ENCODE measurements around the gene HPS4. TPM values are rescaled to one million over a fixed set of nuclear protein-coding genes. Genes with fewer than 3 reads are reported as not detected.
"Not testable (repeated sequence)": the region's sequence is repeated elsewhere in the genome, so short reads cannot be mapped to it uniquely, and the experiment has no call there.

Gene HPS4
- polyA plus RNA-seq, 12 donors: 12.8 to 41.2 (median 18.6) TPM; not detected in 1

DNA sequence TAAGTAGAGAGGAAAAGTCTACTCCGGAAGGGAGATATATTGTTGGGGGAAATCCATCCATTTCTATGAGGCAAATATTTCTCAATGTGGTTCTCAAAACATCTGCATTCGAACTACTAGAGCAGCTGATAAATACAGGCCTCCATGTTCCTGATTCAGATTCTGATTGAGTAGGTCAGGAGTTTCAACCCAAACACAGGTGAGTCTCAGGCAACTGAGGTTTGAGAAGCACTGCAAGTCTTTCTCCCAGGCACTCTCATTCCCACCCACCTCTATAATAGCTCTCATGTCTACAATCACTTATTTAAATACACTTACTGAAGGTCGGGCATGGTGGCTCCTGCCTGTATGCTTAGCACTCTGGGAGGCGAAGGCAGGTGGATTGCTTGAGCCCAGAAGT lies 69.2 kb downstream of the HPS4 start:
- no peak for DNase-seq

DNA sequence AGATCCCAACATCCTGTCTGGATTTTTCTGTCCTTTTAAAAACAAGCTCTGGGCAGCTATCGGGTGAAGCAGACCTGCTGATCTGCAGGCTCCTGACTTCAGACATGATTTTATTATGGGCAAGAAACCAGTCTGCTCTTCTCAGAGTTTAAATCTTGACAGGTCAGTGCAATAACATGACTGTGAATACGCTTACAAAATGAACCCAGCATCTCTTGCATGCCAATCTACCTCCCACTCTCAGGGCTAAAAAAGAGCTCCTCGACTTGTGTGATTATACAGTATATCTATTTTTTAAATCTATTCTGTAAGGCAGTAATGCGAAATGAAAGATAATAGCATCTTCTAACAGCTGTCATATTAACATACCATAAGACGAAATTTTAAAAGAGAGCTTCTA lies 73.2 kb downstream of the HPS4 start:
- no peak for DNase-seq

DNA sequence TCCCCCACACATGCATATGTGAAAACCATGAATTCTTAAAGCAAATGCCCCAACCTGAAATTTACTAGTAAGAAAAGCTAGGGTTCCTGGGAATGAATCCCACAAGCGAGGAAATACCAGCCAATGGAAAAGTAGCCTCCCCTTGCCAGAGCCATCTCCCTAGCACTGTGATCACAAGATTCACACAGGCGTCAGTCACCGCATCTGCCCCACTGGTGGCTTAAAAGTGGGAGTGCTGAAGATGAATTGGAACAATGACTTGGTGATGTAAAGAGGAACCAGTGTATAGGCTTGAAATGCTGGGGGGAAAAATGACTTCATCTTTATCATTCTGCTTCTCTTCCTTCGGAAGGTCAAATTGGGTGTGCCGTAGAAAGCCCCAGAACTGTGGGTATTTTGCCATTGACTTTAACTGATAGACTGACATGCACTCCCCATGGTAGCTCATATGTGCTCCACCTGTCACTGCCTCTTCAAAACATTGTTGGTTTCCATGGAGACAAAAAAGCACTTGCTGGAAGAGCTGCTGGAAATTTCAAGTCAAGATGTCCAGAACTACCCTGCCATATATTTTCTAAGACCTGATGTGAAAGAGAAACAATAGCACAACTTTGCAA lies 73.8 kb downstream of the HPS4 start:
- DNase-seq: peak; percentile 52

DNA sequence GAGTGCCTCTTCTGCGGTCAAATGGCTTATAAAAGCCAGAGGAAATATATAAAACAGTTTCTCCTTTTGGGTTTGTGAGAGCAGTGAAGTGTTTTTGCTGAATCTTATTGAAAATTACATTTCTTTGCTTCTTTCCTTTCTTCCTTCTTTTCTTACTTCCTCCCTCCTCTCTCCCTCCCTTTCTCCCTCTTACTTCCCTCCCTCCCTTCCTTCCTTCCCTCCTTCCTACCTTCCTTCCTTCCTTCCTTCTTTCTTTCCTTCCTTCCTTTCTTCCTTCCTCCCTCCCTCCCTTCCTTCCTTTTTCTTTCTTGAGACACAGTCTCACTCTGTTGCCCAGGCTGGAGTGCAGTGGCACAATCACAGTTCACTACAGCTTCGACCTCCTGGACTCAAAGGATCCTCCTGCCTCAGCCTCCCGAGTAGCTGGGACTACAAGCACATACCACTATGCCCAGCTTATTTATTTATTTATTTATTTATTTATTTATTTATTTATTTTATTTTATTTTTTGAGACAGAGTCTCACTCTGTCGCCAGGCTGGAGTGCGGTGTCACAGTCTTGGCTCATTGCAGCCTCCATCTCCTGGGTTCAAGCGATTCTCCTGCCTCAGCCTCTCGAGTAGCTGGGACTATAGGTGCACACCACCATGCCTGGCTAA lies 74.9 kb downstream of the HPS4 start:
- DNase-seq: not testable (repeated sequence)

DNA sequence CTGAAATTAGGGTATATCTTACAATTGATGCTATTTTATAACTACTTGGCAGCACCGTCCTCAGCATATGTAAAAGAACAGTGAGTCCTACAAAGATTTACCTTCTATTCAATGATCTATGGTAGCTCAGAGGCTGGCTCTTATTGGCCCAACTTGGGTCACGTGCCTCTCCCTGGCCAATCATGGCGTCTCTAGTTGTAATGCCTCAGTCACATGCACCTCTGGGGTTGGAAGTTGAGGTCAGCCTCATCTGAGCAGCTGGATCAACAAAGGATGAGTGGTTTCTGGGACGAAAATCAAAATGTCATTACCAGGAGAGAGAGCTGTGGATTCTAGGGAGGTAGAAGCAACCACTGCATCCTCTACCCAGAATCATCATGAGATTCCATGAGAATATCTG lies 77.5 kb downstream of the HPS4 start:
- DNase-seq: no peak

DNA sequence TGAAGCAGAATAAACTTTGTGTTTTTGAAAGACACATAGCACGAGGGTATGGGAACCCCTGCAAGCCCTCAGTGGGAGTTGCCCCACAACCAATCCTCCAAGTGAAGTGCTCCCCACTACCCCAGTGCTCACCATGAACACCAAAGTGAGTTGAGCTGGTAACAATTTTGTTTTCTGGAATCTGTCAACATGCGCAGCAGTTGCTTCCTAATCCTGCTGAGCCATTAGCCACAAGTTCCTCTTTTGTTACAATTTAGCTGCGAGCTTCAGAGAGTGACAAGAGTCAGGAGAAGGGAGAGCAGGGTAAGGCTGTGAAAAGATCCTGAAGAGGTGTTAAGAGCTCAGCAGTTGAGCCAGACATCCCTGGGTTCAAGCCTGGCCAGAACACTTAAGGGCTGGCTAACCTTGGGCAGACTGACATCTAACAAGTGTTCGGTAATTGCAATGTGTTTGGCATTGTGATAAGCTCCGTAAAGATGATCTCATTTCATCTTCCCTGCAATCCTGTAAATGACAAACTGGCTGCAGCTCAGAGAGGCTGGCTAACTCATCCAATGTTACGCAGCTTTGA lies 78.6 kb downstream of the HPS4 start:
- DNase-seq: no peak

DNA sequence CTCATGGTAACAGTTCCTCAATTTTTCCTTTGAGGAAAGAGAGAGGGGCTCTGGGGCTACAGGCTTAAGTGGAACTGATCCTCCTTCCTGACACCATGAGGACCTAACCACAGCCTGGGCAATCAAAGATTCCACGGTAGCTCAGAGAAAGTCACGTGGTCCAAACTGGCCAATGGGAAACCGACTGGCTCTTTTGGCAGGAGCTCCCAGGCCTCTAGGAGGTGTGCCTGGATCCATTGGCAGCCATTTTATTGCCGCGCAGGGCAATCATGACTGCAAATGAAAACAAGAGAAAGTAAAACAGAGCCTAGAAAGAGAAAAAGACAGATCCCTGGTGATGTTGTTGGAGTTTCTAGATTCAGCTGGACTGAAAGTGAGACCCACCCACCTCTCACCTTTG lies 81.9 kb downstream of the HPS4 start:
- DNase-seq: no peak

Other genes starting within 250 kb of the HPS4 start
- gene ASPHD2, start 54.5 kb downstream of the HPS4 start, polyA plus RNA-seq (ENCODE audit: insufficient read length in 12 of 12): 1 to 10 TPM in 7 of 12 donors, under 1 TPM in 4, not detected in 1; 0.56 to 3.1 (median 1.4) TPM
- 10 to 100 TPM in 11 of 12 donors, not detected in 1; 21.0 to 34.1 (median 27.8) TPM for gene SRRD, start 94 bp upstream of the HPS4 start, polyA plus RNA-seq (ENCODE audit: insufficient read length in 12 of 12)
- gene TFIP11, start 28.7 kb upstream of the HPS4 start, polyA plus RNA-seq (ENCODE audit: insufficient read length in 12 of 12): 10 to 100 TPM in 11 of 12 donors, not detected in 1; 18.2 to 29.5 (median 23.8) TPM
- 10 to 100 TPM in 3 of 12 donors, 1 to 10 TPM in 8, not detected in 1; 5.0 to 31.4 (median 7.0) TPM for gene TPST2, start 106.3 kb upstream of the HPS4 start, polyA plus RNA-seq (ENCODE audit: insufficient read length in 12 of 12)
- 1 to 10 TPM in 8 of 12 donors, under 1 TPM in 2, not detected in 2; 0.71 to 2.2 (median 1.1) TPM for gene CRYBB1, start 134.2 kb upstream of the HPS4 start, polyA plus RNA-seq (ENCODE audit: insufficient read length in 12 of 12)
- gene CRYBA4, start 138.2 kb upstream of the HPS4 start, polyA plus RNA-seq (ENCODE audit: insufficient read length in 12 of 12): not detected
- 1 to 10 TPM in 5 of 12 donors, under 1 TPM in 6, not detected in 1; 0.08 to 7.3 (median 0.86) TPM for gene MIAT, start 173.8 kb upstream of the HPS4 start, polyA plus RNA-seq (ENCODE audit: insufficient read length in 12 of 12)

Data from muscle of arm (tissue), 12 donors.